Right renal cortex interstitium (tissue), 3 donors: ENCODE data around the gene PON3. TPM values are rescaled to one million over a fixed set of nuclear protein-coding genes. Genes with fewer than 3 reads are reported as not detected.
A peak's percentile ranks its signal among the peaks of the same experiment; 100 is the strongest.

Source experiments
- DNase-seq, 3 donors: peaks; one replicate each; pipeline ENCODE4 v3.0.0-alpha.2; 2013; ENCODE audit warnings: low read depth in 3 of 3, low spot score in 2 of 3
- polyA plus RNA-seq, 3 donors: library from polyadenylated mRNA; unstranded; fragments of 120-200 nt; gene quantifications; one replicate each; pipeline ENCODE4 v1.2.1, GENCODE V29; 2013; ENCODE audit not compliant: insufficient read length in 3 of 3

The PON3 gene
- polyA plus RNA-seq: 1 to 10 TPM; 1.5 to 1.8 (median 1.8) TPM

DNA sequence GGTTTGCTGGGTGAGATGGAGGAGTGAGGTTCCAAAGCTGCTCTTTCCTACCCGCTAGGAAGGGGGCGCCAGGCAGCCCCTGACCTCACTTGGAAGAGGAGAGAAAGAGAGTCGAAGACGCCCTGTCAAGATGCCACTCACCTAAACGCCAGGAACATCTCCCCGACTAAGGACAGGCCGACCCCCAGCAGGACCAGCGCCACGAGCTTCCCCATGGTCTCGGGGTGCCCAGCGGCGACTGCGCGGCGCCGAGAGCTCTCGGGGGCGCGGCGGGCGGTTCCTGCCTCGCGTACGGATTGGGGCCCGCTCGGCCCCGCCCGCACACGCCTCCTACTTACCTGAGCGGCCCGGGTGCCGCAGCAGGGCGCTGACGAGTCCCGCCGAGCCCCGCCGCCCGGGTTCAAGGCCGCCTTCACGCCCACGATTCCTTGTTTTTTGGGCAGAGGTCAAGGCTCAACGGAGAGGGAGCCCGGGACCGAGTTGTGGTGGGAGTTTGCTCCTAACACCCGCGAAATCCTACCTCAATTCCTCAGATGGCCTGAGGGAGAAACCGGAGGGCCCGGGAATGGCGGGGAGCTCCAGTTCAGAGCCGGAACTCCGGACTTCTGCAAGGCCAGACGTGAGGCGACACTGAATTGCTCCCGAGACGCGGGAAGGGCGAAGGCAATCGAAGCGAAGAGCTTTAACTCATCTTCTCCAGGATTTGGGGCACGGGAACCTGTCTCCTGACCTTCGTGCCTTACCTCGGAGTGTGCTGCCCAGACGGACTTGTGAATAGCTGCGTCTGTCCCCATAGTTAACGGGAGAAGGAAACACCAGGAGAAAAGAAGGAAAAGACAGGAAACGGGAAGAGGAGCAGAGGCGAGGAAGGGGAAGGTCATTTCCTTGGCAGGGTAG, at the start of gene PON3:
Gene PON3, minus strand, starts transcription at position 240 of the 897 bp plus-strand sequence. Its CDS starts 25 bp downstream, at position 215.
- DNase-seq: no peak

DNA sequence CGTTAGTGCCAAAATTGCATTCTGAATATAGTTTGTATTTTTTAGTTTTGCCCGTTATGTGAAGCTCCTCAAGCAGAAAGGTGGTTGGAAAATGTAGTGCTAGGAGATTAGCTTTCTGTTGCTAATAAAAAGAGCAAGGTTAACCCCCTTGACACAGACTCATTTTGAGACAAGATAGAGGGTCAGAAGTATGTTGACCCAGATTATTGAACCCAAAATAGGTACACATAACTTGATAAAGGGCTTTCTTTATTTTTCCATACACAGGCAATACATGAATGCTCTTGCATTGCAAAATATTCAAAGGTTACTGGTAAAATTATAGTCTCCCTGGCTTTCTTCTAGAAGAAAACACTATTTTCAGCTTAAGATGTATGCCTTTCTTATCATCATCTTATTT, 48.6 kb upstream of the PON3 start:
- DNase-seq: no peak

DNA sequence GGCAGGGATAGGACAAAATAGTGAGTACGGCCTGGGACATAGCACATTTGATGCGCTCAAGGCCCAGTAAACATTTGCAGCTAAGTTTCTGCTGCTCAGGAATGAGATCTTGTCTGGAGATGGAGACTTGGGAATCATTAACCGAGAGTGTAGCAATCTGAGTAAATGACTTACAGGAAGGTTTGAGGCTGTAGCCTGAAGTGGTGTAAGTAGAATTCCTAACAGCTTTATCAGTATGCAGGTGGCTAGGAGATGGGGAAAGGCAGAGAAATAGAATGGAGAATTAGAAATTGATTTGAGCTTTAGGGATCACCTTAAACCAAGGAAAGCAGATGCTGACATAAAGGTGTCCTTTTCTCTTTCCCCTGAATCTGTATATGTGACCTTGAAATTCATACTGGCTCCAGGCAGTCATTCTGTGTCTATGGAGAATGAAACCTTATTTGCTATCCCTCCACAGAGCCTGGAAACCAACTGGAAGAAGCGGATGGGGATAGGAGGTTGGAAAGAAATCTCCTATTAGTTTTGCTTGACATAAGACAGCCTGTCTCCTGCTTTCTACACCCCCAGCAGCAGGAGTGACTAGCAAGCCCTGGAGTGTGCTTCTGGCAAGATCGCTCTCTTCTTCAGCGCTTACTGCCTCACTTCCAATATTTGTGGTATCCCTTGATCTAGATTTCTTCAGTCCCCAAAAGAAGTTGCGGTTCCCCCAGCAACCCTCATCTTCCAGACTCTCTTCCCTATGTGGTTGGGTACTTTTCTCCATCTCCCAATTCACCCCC, 45.1 kb upstream of the PON3 start:
- peak; percentile 47 to 68 (median 48) for DNase-seq

DNA sequence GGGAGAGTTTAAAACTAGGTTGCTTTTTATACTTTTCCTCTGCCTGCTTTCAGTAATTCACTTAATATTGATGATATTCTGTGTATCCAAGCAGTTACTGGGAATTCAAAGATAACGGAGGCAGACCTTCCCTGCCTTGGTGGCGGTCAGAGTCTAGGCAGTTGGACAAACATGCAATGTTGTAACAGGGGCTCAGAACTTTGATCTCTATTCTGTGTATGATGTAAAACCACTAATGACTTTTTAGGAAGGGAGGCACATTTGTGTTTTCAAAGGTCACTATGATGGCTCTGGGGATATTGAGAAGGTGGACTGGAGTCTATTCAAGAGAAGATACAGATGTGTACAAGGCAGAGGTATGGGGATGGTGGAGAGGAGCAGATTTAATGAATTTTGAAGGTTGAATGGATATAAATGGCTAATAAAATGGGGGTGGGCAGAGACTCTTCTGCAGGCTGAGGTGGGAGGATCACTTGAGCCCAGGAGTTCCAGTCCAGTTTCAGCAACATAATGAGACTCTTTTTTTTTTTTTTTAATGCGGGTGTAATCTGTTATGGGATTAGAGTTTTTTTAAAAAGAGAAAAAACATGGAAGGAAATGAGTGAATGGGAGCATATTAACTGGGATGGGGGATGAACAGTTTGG, 44.3 kb upstream of the PON3 start:
- DNase-seq: no peak

DNA sequence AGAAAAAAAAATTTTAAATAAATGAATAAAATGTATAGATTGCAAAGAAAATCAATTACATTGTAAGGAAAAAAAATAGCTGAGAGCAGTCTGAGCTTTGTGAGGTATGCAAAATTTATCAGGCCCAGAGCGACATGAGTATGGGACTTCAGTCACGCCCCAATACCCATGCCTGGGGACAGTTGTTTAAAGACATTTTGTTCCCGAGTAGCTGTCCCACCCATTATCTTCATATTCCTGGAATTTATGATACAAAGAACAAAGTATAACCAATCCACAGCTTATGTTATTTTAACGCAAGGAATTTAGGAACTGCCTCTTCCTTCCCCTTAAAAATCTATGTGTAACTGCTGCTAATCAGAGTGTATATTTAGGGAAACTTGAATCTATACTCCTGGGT, 40.2 kb upstream of the PON3 start:
- no peak for DNase-seq

DNA sequence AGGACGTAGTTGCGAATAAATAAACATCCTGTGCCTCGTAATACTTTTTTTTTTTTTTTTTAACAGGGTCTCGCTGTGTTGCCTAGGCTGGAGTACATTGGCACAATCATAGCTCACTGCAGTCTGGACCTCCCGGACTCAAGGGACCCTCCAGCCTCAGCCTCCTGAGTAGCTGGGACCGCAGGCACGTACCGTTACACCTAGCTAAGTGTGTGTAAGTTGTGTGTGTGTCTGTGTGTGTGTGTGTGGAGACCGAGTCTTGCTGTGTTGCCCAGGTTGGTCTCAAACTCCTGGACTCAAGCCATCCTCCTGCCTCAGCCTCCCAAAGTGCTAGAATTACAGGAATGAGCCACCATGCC, 39.2 kb upstream of the PON3 start:
- DNase-seq: no peak

DNA sequence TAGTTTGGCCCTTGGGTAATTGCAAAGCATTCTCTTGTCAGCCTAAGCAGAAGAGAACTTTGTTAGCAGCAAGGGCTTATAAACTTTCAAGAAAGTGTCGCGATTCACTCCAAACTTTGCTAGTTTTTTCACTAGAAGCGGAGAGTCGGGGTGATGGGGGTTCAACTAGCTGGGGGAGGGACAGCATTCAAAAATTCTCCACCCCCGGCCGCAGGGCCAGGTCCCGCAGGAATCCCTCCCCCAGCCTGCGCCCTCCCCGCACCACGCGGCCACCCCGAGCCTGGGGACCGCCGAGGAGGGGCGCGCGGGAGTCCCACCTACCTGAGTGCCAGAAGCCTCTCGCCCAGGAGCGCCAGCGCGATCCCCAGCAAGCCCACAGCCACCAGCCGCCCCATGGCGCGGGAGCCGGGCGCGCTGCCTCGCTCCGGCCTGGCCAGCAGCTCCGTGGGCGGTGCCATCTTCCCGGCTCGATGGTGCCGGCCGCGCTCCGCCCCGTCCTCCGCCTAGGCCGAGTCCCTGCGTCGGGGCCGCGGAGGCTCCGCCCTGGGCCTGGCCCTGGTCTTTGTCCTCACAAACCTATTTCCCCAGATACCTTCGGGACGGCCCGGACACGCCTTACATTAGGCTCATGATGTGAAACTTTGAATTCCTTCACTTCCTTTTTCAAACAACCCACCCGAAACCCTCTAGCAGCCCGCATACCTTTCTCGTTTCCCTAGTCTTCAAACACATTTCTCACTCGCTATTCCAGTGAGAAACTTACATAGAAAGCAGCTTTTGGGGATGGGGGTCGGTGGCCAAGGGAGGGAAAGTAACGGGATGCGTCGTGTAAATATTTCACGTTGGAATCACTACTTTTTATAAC, 38.6 kb upstream of the PON3 start, which contains the start of gene PON2:
Gene PON2, minus strand, starts transcription at position 472 of the 865 bp plus-strand sequence. Its CDS starts 77 bp downstream, at position 395.
- peak; percentile 61 to 71 (median 65) for DNase-seq

DNA sequence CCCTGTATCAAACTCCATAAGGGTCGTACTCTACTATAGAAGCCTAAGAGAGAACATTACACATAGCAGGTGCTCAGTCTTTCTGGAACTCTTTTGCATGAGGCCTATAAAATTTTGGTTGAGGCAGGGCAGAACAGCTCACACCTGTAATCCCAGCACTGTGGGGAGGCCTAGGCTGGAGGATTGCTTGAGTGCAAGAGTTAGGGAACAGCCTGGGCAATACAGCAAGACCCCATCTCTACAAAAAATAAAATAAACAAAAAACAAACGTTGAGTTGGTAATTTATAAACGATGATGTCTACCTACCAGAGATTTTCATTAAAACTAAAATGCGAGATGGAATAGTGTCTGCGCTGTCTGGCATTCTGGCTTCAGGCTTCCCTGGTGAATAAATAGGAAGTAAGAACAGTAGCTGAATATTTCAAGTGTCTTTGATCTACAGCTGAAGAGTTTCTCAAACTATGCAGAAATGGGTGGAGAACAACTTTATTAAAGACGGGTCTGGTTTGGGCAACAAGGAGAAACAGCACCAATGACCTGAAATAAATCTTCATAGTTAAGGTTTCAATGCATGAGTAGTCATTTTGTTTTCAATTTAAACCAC, 37.9 kb upstream of the PON3 start:
- DNase-seq: no peak

DNA sequence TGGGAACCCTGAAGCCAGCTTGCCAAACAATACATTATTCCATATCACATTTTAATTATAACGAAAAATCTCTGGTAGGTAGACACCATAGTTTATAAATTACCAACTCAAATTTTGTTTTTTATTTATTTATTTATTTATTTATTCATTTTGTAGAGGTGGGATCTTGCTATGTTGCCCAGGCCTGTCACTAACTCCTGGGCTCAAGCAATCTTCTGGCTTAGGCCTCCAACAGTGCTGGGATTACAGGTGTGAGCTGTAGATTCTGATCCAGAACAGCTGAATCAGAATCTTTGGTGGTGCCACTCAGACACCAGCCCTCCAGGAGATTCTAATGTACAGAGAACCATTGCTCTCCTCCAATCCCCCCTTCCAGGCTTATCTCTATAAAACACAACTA, 37.0 kb upstream of the PON3 start:
- DNase-seq: no peak

DNA sequence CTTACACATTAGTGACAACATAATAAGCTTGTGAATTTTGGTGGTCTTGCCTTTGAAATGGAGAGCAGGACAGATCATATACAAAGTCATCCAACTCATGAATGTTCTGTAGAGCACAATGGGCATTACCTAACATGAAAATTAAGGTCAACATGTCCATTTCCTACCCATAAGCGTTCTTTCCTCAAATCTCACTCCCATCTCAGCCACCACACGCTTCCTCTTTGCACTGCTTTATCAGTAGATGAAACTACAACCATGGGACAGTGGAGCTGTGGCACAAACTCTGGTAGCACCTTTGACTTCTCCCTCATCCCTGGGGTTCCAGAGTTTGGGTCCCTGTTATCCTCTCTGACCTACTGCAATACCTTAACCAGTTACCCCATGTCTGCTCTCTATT, 36.4 kb upstream of the PON3 start:
- no peak for DNase-seq

DNA sequence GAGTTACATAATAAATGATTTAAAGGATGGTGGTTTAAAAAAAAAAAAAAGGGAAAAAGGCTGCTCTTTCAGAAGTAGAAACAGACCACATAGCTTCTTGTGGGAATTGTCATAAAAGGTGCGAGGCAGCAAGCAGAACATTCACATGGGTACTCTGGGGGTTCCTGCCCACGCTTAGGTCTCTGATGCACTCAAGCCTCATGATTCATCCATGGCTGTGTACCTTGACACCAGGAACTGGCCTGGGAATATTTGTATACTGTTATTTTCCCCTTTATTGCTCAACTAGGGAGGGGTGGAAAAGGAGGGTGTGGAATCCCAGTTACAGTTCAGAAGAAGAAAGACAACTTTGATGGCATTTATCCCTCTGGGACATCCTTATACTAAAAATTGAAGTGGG, 34.7 kb upstream of the PON3 start:
- no peak for DNase-seq

DNA sequence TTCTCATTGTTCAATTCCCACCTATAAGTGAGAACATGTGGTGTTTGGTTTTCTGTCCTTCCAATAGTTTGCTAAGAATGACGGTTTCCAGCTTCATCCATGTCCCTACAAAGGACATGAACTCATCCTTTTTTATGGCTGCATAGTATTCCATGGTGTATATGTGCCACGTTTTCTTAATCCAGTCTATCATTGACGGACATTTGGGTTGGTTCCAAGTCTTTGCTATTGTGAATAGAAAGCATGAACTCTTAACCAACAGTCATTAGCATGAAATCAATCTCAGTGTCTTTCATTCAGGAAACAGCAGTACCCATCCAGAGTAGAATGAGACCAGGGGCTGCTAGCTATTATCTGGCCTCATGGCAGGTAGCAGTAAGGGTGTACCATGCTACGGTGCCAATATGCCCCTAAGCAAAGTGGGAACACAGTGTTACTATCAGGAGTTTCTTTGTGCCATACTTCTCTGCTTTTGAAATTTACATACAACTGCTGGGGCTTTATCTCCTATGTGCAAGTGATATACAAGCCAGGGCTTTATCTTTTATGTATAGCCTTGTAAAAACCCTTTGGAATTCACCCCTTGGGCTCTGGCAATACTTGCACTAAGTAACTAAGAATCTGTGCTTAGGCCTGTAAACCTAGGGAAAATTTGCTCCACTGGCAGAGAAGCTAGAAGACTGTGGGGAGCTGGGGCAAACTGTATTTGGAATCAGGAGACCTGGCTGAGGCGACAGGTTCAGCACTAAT, 33.2 kb upstream of the PON3 start:
- DNase-seq: no peak

DNA sequence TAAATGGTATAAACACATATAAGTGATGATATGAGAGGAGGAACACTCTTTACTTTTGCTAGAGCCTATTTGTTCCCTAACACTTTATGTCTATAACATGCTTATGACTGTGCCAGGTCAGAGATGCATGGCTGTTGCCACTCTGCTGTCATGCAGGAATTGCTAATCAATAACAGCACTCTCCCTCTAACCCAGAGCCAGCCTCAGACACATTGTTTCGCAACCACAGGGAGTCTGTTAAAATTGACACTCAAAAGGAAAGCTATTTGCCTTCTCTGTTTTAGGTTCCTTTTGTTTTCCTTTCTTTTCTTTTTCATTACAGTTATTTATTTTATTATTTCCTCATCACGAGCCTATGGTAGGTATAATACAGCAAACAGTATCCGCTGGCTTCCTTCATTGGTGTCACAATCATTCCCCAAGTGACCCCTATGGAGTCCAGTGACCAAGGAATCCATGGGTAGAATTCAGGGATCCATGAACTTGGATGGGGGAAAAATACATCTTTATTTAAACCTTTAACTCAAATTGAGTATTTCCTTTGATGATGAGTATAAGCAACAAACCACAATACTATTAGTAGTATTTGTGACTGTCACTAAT, 31.8 kb upstream of the PON3 start:
- no peak for DNase-seq

DNA sequence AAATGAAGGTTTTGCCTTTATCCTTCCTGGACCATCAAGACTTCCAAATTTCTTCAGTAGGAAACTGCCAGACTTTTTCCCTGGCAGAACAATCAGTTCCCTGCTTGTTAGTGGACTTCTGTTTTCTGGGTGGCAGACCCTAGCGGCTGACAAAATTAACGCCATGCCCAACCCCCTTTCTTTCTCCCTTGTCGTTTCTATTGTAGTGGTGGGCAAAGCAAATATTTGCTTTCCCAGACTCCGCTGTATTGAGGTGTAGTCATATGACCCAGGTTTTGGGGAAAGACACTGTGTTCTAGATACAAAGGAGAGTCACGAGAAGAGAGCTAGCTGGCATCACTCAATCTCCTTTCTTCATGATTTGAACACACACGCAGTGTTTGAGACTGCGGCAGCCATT, 31.0 kb upstream of the PON3 start:
- no peak for DNase-seq

DNA sequence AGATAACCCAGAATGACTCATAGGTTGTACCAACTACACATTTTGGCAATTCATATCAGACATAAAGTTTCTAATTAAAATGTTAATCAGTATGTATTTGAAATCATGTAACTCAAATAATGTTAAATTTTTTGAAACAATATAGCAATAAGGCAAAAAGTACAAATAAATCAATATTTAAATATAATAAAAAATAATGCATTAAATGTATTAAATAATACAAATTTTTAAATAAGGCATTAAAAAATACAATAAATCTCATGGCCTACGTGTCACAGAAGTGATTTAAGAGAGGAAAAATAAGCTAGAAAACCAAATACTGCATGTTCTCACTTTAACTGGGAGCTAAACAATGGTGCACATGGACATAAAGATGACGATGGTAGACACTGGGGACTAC, 29.5 kb upstream of the PON3 start:
- DNase-seq: no peak

DNA sequence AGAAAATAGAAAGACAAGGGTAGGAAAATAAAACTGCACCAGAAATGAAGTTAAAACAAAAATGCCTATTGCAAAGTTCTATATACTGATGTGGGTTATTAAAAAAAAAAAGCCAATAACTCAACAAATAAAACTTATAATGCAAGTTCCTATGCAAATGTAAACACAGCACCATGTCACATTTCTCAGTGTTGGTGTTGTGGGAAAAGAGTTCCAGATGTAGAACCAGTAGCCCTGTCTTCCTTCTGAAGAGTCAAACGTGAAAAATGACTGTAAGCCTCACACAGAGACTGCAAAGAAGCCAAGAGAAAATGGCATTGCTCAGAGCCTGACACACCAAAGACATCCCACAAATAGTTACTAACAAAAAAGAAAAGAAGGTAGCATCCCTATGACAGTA, 28.5 kb upstream of the PON3 start:
- no peak for DNase-seq

DNA sequence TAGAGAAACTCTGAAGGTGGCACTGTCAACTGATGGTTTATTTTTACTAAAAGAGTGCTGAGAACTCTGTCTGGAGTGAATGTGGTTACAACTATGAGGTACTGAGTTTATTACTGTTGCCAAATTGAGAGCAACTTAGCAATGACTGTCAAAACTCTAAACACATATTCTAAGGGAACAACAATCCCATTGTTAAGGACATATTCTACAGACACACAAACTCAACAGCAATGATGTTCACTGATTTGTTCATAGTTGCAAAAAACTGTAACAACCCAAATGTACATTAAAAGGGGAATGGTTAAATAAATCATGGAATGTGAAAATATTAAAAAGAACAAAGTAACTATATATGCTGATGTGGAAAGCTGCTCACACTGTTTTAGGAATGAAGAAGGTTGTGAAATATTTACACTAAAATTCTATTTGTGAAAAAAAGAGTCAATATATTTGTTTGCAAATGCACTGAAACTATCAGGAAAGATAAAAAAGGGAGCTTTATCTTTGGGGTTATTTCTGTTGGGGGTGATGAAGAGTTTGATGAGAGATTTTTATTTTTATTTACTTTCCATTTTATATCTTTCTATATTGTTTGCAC, 25.8 kb upstream of the PON3 start:
- no peak for DNase-seq
